Midbrain (tissue), 1 donor: Measurements from ENCODE around the gene DRAXIN.

ENCODE experiments used
- DNase-seq: peaks from one replicate; lab custom pipeline; 2025; lab: John Stamatoyannopoulos, UW

Gene DRAXIN

DNA sequence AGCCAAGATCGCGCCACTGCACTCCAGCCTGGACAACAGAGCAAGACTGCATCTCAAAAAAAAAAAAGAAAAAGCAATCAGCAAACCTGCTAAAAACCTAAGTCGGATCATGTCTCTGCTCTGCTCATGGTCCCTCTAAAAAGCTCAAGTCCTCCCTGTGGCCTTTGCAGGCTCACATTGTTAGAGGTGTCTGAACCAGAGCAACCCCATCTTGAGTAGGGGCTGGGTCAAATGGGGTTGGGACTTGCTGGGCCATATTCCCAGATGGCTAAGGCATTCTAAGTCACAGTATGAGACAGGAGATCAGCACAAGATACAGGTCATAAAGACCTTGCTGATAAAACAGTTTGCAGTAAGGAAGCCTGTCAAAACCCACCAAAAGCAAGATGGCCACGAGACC lies 3.0 kb upstream of the DRAXIN start:
- DNase-seq = no peak

DNA sequence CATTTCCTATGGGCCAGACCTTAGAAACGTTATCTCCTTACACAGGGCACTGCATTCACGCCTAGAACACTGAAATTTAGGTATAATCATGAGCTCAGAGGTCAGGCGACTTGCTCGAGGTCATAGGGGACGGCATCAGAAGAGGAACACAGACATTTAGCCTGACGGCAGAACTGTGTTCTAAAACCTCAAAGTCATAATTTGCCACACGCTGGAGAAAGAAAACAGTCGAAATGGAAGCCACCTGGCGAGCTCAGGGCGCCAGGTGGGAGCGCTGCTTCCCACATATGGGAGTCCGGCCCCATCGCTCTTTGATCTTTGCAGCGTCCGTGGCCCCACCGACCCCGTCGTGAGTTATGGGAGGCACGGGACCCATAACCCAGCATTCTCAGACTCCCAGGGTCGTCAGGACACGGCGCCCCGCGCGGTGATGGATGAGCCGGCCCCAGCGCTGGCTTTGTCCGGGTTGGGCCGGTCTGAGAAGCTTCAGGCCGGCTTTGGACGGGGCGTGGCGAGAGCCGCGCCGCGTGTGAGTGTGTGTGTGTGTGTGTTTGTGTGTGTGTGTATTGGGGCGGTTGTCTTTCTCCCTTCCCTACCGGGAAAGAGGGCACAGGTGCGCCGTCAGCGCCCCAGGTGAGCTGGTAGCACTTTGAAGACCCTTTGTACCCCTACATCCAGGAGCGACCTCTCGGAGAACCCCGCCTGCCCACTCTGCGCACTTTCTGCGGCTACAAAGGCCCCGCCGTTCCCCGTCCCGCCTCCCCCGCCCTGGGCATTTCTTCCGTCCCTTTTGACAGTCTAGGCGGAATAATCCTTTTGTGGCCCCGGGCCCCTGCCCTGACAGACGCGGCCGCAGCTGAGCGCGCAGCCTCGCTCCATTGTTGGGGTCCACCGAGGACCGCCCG lies 861 bp upstream of the DRAXIN start:
- no peak for DNase-seq

DNA sequence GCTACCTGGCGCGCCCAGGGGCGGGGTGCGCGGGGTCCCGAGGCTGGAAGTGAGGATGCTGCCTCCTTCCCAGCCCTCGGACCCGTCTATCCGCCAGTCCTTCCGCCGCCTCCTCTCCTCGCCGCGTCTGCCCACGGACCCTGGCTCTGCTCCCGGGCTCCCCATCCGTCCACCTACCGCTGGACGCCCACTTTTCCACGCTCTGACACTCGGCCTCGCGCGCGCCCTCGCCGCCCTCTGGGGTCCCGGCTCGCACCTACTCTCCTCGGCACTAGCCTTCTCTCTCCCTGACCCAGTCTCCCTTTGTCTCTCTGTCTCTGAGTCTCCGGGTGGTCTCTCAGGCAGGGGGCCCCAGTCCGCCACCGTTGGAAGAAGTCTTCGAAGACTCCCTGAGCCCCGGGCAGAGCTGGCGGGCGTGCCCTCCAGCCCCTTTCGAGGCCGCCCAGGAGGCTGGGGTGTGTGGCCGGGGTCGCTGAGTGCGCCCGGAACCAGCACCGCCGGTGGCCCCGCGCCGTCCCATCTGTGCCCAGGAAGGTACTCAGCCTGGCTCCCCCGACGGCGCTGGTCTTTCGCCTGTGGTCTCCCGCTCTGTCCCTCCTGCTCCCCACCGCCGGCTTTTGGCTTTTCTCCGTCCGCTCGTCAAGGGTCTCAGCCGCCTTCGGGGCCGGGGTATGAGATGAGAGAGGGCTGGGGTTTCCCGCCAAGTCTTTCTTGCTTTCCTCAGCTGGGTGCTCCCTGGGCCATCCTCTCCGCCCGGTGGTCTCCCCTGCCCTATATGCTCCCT lies 610 bp downstream of the DRAXIN start:
- no peak for DNase-seq

DNA sequence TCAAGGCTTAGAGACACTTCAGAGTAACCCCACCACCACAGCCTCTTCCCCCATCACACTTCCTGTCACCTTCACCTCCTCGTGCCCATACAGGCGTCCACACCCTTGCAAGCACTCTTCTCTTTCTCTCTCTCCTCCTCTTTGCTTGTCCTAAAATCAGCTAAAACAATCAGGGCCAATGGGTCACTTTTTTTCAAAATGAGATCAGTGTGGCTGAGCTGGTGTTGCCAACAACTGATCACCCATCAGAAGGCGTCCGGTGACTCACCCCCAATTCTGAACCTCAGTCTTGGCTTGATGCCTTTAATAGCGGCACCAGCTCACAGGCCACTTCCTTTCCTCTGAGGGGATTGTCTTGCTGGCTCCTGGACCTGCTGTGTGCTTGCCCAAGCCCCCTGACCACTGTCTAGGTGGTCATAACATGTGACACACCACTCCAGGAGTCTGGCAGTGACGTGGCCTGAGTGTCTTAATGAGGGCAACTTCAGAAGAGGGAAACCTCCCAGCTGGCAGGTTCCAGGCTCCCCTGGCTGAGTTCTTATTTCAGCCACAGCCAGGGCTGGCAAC lies 1.6 kb downstream of the DRAXIN start:
- DNase-seq = no peak

DNA sequence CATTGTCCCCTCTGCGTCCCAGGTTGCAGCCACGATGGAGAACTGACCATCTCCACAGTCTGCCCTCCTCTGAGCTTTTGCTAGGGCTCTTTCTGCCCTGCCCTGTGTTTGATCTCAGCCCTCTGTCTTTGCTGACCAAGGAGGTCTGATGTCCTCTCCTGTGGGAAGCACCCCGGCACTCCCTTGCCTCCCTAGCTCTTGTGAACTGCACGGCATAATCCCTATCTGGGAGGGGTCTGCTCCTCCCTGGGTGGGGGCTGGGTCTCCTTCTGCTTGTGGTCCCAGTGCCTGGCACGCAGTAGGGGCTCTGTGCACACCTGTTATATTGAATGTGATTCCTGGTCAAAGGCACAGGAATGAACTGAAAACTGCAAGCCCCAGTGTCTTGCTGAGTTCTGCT lies 2.4 kb downstream of the DRAXIN start:
- DNase-seq = no peak

DNA sequence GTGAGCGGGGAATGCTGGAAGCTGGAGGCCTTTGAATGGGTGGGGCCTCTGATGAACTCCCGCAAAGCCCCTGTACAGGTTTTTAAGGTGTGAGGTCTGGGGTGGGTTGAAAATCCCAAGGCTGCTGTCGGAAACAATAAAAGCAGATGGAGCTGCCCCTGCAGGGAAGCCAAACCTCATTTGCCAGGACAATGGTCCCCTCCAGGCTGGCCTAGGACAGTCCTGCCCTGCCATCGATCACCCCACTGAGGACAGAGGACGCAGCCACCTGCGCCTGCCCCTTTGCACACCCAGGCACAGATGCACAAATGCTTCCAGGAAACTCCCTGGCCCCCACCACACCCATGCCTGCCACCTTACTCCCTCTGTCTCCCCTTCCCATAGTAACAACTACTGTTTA lies 4.4 kb downstream of the DRAXIN start:
- no peak for DNase-seq

DNA sequence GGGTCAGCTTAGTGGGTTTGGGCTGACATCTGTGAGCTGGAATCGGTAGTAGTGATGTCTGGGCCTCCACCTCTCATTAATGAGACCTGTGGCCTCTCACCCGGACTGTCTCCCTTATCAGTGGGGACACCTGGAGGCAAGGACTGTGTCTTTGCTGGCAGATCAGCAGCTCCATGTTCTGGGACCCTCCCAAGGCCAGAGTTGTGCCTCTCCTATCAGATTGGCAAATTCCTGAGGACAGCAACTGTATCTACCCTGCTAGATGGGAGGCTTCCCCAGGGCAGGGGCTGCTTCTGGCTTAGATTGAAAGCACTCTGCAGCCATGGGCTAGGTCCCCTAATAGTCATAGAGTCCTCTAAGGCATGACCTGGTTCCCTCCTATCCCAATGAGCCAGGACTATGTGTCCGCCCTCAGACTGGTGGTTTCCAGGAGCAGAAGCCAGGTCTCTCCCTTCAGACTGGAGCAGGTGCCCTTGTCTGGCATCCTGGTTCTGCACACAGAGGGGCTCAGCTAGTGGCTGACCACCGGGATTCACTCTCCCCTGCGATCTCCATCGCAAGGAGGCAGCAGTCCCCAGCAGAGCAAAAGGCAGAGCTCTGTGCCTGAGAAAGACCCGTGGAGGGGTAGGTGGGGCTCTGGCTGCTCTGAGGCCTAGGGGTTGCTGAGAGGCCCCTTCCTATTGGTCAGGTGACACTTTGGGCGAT lies 5.8 kb downstream of the DRAXIN start:
- no peak for DNase-seq

DNA sequence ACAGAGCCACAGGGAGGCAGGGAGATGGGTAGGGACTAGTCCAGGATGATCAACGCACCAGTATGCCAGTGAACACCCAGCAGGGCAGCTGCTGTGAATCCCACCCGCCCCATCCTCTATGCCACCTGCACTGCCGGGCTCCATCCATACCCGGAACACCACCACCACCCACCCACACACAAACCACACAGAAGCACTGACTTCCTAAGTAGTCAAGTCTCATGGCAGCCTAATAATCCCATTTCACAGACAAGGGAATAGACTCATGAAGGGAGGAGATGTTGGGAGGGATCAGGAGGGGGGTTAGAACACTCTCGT lies 6.3 kb downstream of the DRAXIN start:
- DNase-seq = no peak

DNA sequence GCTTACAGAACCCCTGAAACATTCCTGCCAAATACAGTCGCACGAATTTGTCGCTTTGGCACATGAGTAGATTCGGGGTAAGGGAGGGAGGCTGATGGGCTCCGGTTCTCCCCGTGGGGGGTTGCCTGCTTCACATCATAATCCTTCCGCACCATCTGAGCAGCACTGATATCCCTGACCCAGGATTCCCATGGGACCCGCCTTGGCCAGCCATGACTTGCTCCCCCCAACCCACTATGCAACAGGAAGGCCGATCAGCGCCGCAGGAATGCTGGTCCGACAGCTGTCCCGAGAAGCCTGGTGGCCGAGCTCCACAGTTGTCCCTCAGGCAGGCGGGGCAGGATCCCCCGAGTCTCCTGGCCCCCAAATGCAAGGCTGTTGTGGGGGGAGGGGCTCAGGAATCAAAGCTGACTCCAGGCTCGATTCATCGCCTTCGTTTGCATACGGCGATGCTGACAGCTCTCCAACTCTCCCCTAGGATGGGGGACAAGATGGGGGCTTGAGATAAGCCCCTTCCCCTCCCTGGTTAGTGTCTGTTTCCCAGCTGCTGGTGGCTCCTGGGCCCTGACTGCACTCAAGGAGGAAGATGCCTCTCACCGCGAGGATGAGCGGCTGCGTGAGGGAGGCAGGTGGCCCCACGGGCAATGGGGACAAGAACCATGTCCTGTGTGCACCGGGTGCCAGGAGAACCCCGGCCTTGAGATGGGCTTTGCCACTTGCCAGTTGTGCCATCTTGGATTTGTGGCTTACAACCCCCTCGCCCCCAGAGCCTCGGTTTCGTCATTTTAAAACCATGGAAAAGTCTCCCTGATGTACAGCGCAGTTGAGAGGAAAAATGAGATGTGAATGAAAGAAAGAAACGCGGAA lies 9.3 kb downstream of the DRAXIN start:
- no peak for DNase-seq

DNA sequence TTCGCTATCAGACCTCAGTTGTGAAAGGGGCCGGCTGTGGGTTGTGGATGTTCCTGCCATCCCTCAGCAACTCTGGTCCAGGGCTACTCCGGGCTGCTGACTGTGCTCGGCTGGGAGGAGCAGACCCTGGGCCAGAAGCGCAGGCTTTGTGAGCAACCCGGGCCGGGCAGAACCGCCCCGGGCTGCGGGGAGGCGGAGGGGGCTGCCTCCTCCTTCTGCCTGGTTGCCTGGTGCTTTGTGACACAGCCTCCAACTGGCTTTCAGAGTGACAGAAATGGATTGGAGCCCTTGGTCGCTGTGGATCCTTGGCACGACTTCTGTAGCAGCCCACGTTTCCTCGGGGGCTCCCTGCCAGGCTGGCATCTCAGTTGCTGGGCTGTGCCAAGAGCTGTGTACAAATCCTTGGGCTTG lies 10.0 kb downstream of the DRAXIN start:
- peak; percentile 83 for DNase-seq

DNA sequence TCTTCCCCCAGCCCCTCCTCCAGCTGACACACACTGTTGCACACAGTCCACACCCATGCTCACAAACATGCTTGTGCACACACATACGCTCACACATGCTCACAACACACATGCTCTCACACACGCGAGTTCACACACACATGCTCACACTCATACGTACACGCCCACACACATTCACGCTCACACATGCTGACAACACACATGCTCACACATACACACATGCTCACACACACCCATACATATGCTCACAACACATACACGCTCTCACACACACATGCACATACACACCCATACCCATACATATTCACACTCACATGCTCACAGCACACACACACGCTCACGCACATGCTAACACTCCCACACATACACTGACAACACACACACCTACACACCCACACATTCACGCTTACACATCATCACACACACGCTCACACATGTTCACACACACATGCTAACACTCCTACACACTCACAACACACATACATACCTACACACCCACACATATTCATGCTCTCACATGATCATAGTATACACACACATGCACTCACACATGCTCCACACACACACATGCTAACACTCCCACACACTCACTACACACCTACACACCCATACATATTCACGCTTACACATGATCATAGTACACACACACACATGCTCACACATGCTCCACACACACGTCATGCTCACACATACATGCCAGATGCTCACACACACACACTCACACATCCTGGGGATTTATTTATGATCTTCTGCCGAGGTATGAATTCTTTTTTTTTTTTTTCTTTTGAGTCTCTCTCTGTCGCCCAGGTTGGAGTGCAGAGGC lies 10.7 kb downstream of the DRAXIN start:
- no peak for DNase-seq

DNA sequence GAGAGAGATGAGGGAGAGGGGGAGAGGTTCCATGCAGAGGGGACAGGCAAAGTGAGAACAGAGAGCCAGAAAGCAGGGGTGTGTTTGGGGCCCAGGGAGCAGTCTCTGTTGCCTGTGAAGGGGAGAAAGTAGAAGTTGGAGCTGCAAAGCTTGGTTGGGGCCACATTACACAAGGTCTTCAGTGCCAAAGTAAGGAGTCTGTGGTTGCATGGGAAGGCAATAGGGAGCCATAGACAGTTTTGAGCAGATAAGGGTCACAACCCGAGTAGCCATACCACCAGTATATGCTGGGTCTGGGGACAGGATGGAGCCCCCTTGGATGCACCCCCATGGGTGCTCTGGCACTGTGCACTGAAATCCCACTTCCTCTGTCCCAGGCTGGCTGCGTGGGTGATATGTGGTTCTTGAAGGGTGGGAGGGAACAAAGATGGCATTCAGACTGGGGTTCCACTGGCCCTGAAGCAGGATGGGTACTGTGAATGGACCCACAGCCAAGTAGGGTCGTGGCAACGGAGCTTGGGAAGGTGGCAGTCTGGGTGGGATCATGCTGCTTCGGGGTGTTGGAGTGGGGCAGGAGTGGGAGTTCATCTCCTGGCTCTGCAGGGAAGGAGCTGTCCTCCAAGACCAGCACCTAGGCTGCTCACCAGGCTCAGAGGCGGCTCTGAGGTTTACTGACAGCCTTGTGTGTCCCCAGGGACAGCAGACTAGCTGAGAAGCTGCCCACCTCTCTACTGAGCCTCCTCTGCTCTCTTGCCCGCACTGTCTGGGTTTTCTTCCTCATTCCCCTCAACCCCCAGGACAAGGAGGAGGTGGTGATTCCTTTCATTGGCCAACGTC lies 12.1 kb downstream of the DRAXIN start:
- no peak for DNase-seq

DNA sequence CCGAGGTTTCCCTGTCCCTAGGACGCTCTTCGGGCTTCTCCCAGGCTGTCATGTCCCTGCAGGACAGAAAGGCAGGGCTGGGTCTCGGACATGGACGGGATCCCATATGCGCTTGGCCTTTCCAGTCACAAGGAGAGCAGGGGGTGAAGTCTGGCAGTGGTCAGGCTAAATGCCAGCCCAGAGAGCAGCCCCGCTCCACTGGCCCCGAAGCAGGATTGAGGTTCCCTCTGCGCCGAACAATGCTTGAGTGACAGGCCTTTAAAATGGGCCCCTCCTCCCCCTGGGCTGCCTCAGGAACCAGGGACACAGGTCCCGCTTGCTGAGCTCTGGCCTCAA lies 12.7 kb downstream of the DRAXIN start:
- DNase-seq = no peak

DNA sequence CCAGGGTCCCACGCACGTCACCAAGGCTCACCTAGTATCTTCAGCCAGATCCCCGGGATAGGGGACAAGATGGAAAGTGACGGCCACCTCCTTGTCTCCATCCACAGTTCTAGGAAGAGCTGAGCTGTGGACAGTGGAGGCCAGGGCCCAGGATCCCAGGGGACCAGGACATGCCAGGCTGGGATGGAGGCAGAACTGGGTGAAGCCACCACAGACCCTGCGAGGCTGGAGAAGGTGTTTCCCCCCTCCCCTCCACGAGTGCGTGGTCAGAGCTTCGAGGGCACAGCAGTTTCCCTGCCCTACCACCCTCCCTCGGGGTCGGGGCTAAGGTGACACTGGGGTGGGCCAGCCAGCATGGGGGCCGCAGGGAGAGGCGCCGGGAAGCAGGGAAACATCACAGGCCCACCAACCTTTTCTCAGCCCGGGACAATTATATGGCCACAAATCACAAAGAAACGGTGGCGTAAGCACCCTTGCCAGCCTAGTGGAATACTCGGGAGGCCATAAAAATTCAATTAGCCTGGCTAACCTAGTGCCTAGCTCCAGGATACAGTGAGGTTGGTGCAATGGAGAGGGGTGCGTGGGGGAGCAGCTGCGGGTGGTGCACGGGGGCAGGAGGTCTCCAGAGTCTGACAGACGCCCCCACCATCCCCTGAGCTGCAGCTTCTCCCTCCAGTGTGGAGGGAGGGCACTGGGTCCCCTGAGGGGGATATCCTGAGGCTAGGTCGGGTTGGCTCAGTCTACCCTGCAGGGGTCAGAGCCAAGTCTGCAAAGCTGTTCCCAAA lies 13.4 kb downstream of the DRAXIN start:
- DNase-seq = no peak

DNA sequence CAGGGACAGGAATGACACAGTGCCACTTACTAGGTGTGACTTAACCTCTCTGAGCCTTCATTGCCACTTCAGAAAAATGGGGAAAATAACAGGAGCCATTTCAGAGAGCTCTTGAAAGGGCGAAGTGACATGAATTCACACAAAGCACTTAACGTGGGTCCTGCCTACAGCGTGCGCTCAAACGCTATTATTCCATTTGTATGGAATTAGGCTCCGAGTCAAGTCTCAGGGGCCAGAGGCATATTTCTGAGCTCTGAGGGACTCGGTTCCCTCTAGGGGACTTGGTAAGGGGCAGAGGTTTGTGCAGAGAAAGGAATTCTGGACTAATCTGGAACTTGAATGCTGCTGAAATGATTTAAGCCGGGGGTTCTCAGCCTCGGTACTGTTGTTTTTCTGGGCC lies 14.1 kb downstream of the DRAXIN start:
- DNase-seq = no peak

DNA sequence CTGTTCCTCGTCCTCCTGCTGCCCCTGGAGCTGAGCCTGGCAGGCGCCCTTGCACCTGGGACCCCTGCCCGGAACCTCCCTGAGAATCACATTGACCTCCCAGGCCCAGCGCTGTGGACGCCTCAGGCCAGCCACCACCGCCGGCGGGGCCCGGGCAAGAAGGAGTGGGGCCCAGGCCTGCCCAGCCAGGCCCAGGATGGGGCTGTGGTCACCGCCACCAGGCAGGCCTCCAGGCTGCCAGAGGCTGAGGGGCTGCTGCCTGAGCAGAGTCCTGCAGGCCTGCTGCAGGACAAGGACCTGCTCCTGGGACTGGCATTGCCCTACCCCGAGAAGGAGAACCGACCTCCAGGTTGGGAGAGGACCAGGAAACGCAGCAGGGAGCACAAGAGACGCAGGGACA lies 14.8 kb downstream of the DRAXIN start:
- no peak for DNase-seq

DNA sequence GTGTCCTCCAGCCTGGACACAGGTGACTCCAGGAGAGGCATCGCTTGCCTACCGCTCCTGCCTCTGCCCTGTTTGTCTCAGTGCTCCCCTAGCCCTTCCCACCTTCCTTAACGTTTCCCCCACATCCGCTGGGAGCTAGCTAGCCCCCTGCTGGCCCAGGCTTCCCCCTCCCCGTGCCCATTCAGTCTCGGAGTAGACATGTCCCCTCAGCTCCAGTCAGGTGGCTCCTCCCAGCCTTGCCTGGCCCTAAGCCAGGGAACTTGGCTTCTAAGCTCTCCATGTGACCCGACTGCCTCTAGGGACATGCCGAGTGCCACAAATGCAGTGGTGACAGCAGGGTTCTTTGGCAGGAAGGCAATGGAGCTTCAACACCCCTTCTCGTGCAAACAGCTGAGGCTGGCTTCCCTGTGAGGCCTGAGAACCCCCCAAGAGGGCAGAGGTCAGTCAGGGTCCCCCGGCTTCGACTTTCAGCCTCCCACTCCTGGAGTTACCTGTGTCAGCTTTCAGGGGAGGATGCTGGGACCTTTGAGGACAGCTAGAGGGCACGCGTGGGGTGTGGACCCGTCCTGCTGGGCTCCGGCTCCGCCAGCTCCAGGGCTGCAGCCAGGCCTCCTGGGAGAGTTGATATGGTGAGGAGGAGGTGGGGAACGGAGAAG lies 16.2 kb downstream of the DRAXIN start:
- peak; percentile 20 for DNase-seq

DNA sequence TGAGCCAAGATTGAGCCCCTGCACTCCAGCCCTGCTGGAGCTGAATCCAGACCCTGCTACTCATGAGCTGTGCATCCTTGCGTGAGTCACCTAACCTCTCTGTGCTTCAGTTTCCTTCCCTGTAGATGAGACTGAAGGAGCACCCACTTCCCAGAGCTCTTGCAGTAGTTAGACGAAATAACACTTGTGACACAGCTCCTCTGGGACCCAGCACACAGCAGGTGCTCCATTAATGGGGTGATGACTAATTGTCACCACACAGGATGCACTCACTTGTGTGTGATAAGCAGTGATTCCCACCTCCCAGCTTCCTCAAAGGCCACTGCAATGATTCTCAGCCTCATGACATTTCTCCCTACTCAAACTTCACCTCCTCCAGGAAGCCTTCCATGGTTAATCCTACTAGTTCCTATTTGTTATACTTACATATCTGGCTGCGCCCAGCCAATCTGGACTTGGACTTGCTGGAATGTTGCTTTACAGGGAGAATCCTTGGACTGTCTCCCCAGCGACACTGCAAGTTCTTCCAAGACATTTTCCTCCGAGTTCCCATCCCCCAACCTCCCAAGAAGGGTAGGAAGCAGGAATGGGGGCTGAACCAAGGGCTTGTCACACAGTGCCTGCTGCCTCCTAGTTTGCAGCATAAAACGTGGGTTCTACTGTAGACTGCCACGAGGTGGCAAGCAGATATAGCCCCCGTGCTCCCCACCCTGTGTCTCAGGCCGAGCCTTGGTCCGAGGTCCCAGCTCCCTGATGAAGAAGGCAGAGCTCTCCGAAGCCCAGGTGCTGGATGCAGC lies 17.2 kb downstream of the DRAXIN start:
- no peak for DNase-seq
